Hepatocyte (in vitro differentiated cells): ENCODE measurements around the gene FBXL7. TPM values are rescaled to one million over a fixed set of nuclear protein-coding genes. Genes with fewer than 3 reads are reported as not detected.

Experiments used
- DNase-seq: peaks from one replicate; pipeline ENCODE4 v3.0.0-alpha.2; 2016; ENCODE audit warnings: low spot score
- H2AFZ ChIP-seq: fragments of 200-600 bp; sonication (generic); 2 replicates; pipeline ENCODE4 v1.6.0; 2016; ENCODE audit warnings: antibody characterized with exemption, mild to moderate bottlenecking
- H3K27ac ChIP-seq: fragments of 200-600 bp; sonication (generic); 2 replicates; pipeline ENCODE4 v1.5.1; 2016; ENCODE audit warnings: mild to moderate bottlenecking
- H3K27me3 ChIP-seq: fragments of 200-600 bp; sonication (generic); 2 replicates; pipeline ENCODE4 v1.6.1; 2016
- H3K36me3 ChIP-seq: fragments of 200-600 bp; sonication (generic); replicated peaks from 2 replicates; pipeline ENCODE4 v1.5.1; 2016; ENCODE audit warnings: low read depth; ENCODE audit not compliant: insufficient read depth
- H3K4me1 ChIP-seq: fragments of 200-600 bp; sonication (generic); 2 replicates; pipeline ENCODE4 v1.5.1; 2016; ENCODE audit warnings: mild to moderate bottlenecking, moderate library complexity; ENCODE audit not compliant: insufficient read depth
- H3K4me2 ChIP-seq: fragments of 200-600 bp; sonication (generic); 2 replicates; pipeline ENCODE4 v1.6.0; 2016
- H3K4me3 ChIP-seq: fragments of 200-600 bp; sonication (generic); 2 replicates; pipeline ENCODE4 v1.5.1; 2016; ENCODE audit warnings: mild to moderate bottlenecking
- H3K79me2 ChIP-seq: fragments of 200-600 bp; sonication (generic); 2 replicates; pipeline ENCODE4 v1.6.0; 2017; ENCODE audit warnings: mild to moderate bottlenecking
- H3K9me2 ChIP-seq: fragments of 200-600 bp; sonication (generic); replicated peaks from 2 replicates; pipeline ENCODE4 v1.6.0; 2017; ENCODE audit warnings: mild to moderate bottlenecking; ENCODE audit not compliant: insufficient read depth
- H3K9me3 ChIP-seq: fragments of 200-600 bp; sonication (generic); 2 replicates; pipeline ENCODE4 v1.5.1; 2016; ENCODE audit warnings: low read depth, mild to moderate bottlenecking
- H4K20me1 ChIP-seq: fragments of 200-600 bp; sonication (generic); 2 replicates; pipeline ENCODE4 v1.6.0; 2016; ENCODE audit warnings: mild to moderate bottlenecking; ENCODE audit not compliant: insufficient read depth, poor library complexity, severe bottlenecking
- EZH2 ChIP-seq: fragments of 200-600 bp; sonication (generic); IDR thresholded peaks from 2 replicates; pipeline ENCODE4 v1.6.1; 2016; ENCODE audit warnings: antibody characterized with exemption, mild to moderate bottlenecking, borderline replicate concordance
- EZH2phosphoT487 ChIP-seq: fragments of 200-600 bp; sonication (generic); IDR thresholded peaks from one replicate; pipeline ENCODE4 v1.6.1; 2018; ENCODE audit warnings: antibody characterized with exemption, mild to moderate bottlenecking, low read depth, moderate library complexity; ENCODE audit not compliant: unreplicated experiment, severe bottlenecking
- WGBS: methylation state at CpG from one replicate; pipeline ENCODE4 v1.1.6; 2016; ENCODE audit warnings: low lambda C conversion rate; ENCODE audit errors: missing lambda C conversion rate; 5-methylcytosine and 5-hydroxymethylcytosine counted together
- polyA plus RNA-seq: library from polyadenylated mRNA; unstranded; fragments of >200 nt; fragmentation: Nextera tagmentation; extraction: Ambion mirVana; gene quantifications from 2 replicates; pipeline ENCODE4 v1.2.1, GENCODE V29; 2016
- total RNA-seq: library from RNA; depleted of rRNA; stranded (reverse); fragments of >200 nt; gene quantifications from 2 replicates; pipeline ENCODE4 v1.2.3, GENCODE V29; 2014
- TF ChIP-seq, protein P1 (sequence below): fragments of 200-600 bp; sonication (generic); IDR thresholded peaks from 2 replicates; pipeline ENCODE4 v1.5.1; 2016; ENCODE audit warnings: antibody characterized with exemption, mild to moderate bottlenecking; ENCODE audit not compliant: poor library complexity

FBXL7 gene
- total and polyA plus RNA-seq, 2 experiments from 2014 or later = 8.4 to 10.3 TPM

DNA sequence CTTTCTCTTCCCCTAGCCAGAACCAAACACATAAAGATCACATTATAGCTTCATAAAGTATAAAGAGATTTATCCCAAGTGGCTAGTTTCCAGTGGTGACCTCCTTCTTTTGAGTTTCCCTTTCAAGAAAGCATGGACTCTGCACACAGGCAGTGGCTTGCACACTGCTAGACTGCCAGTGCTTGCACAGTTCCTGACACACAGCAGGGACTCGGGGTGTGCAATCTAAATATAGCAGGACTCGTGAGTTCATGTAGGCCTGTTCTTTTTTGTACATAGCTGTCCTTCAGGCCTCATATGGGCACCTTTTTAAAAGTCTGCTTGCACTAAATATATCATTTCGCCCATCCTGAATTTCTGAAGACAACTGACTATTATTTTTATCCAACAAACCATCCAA, 308.6 kb downstream of the FBXL7 start:
- Histone ChIP-seq H3K79me2 (no peaks in the 10 kb centered on the region), H3K27me3 (no peaks in the 10 kb centered on the region), H3K27ac (no peak overlapping the region), H2AFZ (no peak overlapping the region), H3K36me3 (peaks cover 3% of the 10 kb centered on the region), H3K4me1 (no peaks in the 10 kb centered on the region), H3K4me3 (no peak overlapping the region), H3K9me2 (no peaks in the 10 kb centered on the region), H3K9me3 (peaks cover 7% of the 10 kb centered on the region), H3K4me2 (no peak overlapping the region), H4K20me1 (peaks cover 3% of the 10 kb centered on the region)
- WGBS = 84% methylated on average over 3 of the region's 3 CpGs
- no peak for TF ChIP-seq EZH2phosphoT487
- TF ChIP-seq EZH2 = no peak
- no peak for DNase-seq

DNA sequence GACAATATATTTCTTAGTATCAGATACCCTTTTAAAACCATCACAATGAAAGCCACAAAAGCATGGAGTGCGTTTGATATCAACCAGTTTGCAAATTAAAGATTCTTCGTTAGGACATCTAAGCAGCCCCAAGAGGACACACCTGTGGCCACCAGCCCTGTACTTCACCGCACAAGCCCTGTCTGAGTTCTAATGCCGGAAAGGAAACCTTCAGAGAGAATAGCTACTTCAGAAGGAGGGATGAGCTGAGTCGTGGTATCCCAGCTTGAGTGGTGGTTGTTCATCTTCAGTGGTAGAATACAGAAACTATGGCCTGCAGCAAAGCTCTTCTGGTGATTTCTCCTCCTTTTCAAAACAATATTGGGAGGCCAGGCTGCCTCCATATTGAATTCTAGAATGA, 319.6 kb downstream of the FBXL7 start:
- no peak for DNase-seq
- Histone ChIP-seq H2AFZ (no peak overlapping the region), H3K9me2 (no peaks in the 10 kb centered on the region), H3K27me3 (no peaks in the 10 kb centered on the region), H3K36me3 (no peaks in the 10 kb centered on the region), H3K4me2 (no peak overlapping the region), H3K27ac (no peak overlapping the region), H4K20me1 (no peaks in the 10 kb centered on the region), H3K4me3 (no peak overlapping the region), H3K9me3 (no peaks in the 10 kb centered on the region), H3K79me2 (no peaks in the 10 kb centered on the region), H3K4me1 (no peaks in the 10 kb centered on the region)
- WGBS = 92% methylated on average over 5 of the region's 5 CpGs
- TF ChIP-seq EZH2 = no peak
- TF ChIP-seq, protein P1, sequence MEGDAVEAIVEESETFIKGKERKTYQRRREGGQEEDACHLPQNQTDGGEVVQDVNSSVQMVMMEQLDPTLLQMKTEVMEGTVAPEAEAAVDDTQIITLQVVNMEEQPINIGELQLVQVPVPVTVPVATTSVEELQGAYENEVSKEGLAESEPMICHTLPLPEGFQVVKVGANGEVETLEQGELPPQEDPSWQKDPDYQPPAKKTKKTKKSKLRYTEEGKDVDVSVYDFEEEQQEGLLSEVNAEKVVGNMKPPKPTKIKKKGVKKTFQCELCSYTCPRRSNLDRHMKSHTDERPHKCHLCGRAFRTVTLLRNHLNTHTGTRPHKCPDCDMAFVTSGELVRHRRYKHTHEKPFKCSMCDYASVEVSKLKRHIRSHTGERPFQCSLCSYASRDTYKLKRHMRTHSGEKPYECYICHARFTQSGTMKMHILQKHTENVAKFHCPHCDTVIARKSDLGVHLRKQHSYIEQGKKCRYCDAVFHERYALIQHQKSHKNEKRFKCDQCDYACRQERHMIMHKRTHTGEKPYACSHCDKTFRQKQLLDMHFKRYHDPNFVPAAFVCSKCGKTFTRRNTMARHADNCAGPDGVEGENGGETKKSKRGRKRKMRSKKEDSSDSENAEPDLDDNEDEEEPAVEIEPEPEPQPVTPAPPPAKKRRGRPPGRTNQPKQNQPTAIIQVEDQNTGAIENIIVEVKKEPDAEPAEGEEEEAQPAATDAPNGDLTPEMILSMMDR = no peak
- no peak for TF ChIP-seq EZH2phosphoT487

DNA sequence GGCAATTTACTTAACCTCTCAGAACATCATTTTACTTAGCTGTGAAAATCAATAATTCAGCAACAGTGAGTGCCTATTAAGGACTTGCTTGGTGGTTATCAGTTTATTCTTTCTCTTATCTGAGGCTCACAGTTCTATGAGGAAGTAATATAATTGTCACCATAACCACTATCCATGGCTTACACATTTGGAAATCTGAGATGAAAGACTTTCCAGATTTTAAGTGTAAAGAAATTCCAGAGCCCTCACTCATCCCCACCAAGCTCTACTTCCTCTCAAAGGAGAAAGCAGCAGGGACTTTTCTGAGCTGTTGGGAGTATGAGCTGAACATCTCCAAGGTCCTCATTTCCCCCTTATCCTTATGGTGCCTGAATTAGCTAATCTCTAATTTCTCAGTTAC, 321.5 kb downstream of the FBXL7 start:
- Histone ChIP-seq H3K9me3 (no peaks in the 10 kb centered on the region), H3K4me3 (no peak overlapping the region), H4K20me1 (no peaks in the 10 kb centered on the region), H3K79me2 (no peaks in the 10 kb centered on the region), H3K4me1 (no peaks in the 10 kb centered on the region), H2AFZ (no peak overlapping the region), H3K27ac (no peak overlapping the region), H3K36me3 (no peaks in the 10 kb centered on the region), H3K27me3 (no peaks in the 10 kb centered on the region), H3K9me2 (no peaks in the 10 kb centered on the region), H3K4me2 (no peak overlapping the region)
- no peak for DNase-seq
- TF ChIP-seq, protein P1 = no peak
- TF ChIP-seq EZH2phosphoT487 (no peak), EZH2 (no peak)

DNA sequence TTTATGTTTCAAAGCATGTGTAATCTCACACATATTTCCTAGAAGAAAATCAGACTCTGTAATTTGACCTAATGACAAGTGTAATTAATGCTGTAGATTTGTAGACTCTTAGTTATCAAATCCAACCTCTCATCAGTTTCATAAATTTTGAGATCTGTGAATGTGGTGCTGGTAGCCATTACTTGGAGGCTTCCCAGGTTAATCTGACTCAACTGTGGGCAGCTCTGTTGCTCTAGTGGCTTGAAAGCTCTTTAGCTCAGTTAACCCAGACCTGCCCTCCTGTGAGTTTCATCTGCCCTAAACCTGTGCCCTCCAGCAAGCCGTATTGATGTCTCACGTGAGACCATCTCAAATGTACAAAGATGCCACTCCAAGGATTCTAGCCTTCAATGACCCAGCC, 323.4 kb downstream of the FBXL7 start:
- no peak for DNase-seq
- no peak overlapping the region for H2AFZ ChIP-seq
- no peak overlapping the region for H3K27ac ChIP-seq
- no peaks in the 10 kb centered on the region for H3K9me2 ChIP-seq
- no peak overlapping the region for H3K4me3 ChIP-seq
- TF ChIP-seq EZH2phosphoT487 (no peak), EZH2 (no peak)
- TF ChIP-seq, protein P1 = no peak
- H3K9me3 ChIP-seq = no peaks in the 10 kb centered on the region
- H3K27me3 ChIP-seq = no peaks in the 10 kb centered on the region
- H3K4me1 ChIP-seq = no peaks in the 10 kb centered on the region
- WGBS = 97% methylated on average over 2 of the region's 2 CpGs
- H3K4me2 ChIP-seq = no peak overlapping the region
- no peaks in the 10 kb centered on the region for H4K20me1 ChIP-seq
- H3K79me2 ChIP-seq = no peaks in the 10 kb centered on the region
- H3K36me3 ChIP-seq = no peaks in the 10 kb centered on the region
